Endothelial cell of umbilical vein (primary cell): ENCODE measurements around the gene EIF4E. TPM values are rescaled to one million over a fixed set of nuclear protein-coding genes. Genes with fewer than 3 reads are reported as not detected.

Experiments used
- BruUV-seq: library from RNA; stranded (reverse); fragments of 400-500 nt; replicated peaks from 2 replicates; lab custom pipeline; 2021; lab: Mats Ljungman, UMichigan
- CTCF ChIA-PET: fragments of 300-600, 350-600 bp; sonication (Branson Sonifier 250); formaldehyde crosslinking; loops from one replicate; lab custom pipeline; 2021; ENCODE audit warnings: antibody characterized with exemption, inconsistent platforms; lab: Charles Lee
- POLR2A ChIA-PET: fragments of 300-600, 350-600 bp; sonication (Branson Sonifier 250); formaldehyde crosslinking; loops from one replicate; lab custom pipeline; 2021; ENCODE audit warnings: antibody characterized with exemption, inconsistent platforms; lab: Charles Lee
- DNase-seq: peaks from one replicate; pipeline ENCODE4 v3.0.0-alpha.2; 2011; ENCODE audit warnings: low read depth, low spot score
- FAIRE-seq: peaks from 2 replicates; lab custom pipeline; 2011; peaks lifted over from hg19 to GRCh38; lab: Jason Lieb, UNC
- H2AFZ ChIP-seq: 2 replicates; pipeline ENCODE4 v1.6.0; 2012; ENCODE audit warnings: low read depth, low read length, control low read depth, inconsistent platforms
- H3K27ac ChIP-seq: 2 replicates; pipeline ENCODE4 v1.5.1; 2011; ENCODE audit warnings: low read depth, mild to moderate bottlenecking, control low read depth, low read length, moderate library complexity; ENCODE audit not compliant: insufficient read depth
- H3K27me3 ChIP-seq, 2 experiments: 2 replicates each; pipeline versions ENCODE4 v1.6.0 to v1.6.1; 2011; ENCODE audit warnings: low read length in 2 of 2, mixed read lengths in 1 of 2; ENCODE audit not compliant: control insufficient read depth in 2 of 2, insufficient read depth in 2 of 2
- H3K36me3 ChIP-seq, 2 experiments: 2 replicates in 1 of 2; 3 replicates in 1 of 2; pipeline ENCODE4 v1.5.1; 2011; ENCODE audit warnings: low read length in 2 of 2, mild to moderate bottlenecking in 1 of 2, moderate library complexity in 1 of 2; ENCODE audit not compliant: control insufficient read depth in 2 of 2, insufficient read depth in 2 of 2; ENCODE audit errors: extremely low read depth in 1 of 2
- H3K4me1 ChIP-seq: 3 replicates; pipeline ENCODE4 v1.5.1; 2011; ENCODE audit warnings: mild to moderate bottlenecking, low read length; ENCODE audit not compliant: control insufficient read depth, insufficient read depth; ENCODE audit errors: extremely low read depth
- H3K4me2 ChIP-seq: 2 replicates; pipeline ENCODE4 v1.6.1; 2011; ENCODE audit warnings: low read length, control low read depth, mixed read lengths; ENCODE audit not compliant: insufficient read depth
- H3K4me3 ChIP-seq, 3 experiments: fragments of 200-600 bp in 1 of 3; sonication (generic), shearing (Covaris generic) in 1 of 3; replicated peaks in 1 of 3; 2 replicates each; pipeline ENCODE4 v1.5.1; 2011 to 2016; ENCODE audit warnings: control low read depth in 3 of 3, low read length in 3 of 3, mild to moderate bottlenecking in 2 of 3, inconsistent platforms in 1 of 3, low read depth in 1 of 3, moderate library complexity in 1 of 3; ENCODE audit not compliant: insufficient read depth in 1 of 3
- H3K79me2 ChIP-seq: 2 replicates; pipeline ENCODE4 v1.6.0; 2012; ENCODE audit warnings: low read length, inconsistent platforms; ENCODE audit not compliant: control insufficient read depth, insufficient read depth
- H3K9ac ChIP-seq: replicated peaks from 2 replicates; pipeline ENCODE3; 2011; ENCODE audit warnings: low read length, control low read depth; ENCODE audit not compliant: insufficient read depth; ENCODE audit errors: extremely low read depth
- H3K9me1 ChIP-seq: replicated peaks from 3 replicates; pipeline ENCODE4 v1.6.0; 2011; ENCODE audit warnings: mild to moderate bottlenecking, low read length; ENCODE audit not compliant: control insufficient read depth, insufficient read depth; ENCODE audit errors: extremely low read depth
- H3K9me3 ChIP-seq: replicated peaks from 2 replicates; pipeline ENCODE4 v1.5.1; 2012; ENCODE audit warnings: low read length, inconsistent platforms; ENCODE audit not compliant: control insufficient read depth, insufficient read depth
- H4K20me1 ChIP-seq: replicated peaks from 2 replicates; pipeline ENCODE3; 2011; ENCODE audit warnings: mild to moderate bottlenecking, low read length; ENCODE audit not compliant: control insufficient read depth, insufficient read depth; ENCODE audit errors: extremely low read depth
- EZH2 ChIP-seq: IDR thresholded peaks from 2 replicates; pipeline ENCODE4 v1.6.1; 2012; ENCODE audit warnings: borderline replicate concordance, low read depth, mild to moderate bottlenecking, moderate library complexity, low read length, inconsistent platforms; ENCODE audit not compliant: severe bottlenecking
- FOS ChIP-seq: IDR thresholded peaks from 2 replicates; pipeline ENCODE4 v1.6.1; 2011; ENCODE audit warnings: mild to moderate bottlenecking, low read length, moderate library complexity, borderline replicate concordance; ENCODE audit not compliant: insufficient read depth
- GATA2 ChIP-seq: IDR thresholded peaks from 2 replicates; pipeline ENCODE4 v1.7.0; 2011; ENCODE audit warnings: low read depth, mild to moderate bottlenecking, moderate library complexity, mixed read lengths, low read length; ENCODE audit not compliant: insufficient read length, insufficient read depth
- JUN ChIP-seq: IDR thresholded peaks from 2 replicates; pipeline ENCODE4 v1.6.1; 2011; ENCODE audit warnings: borderline replicate concordance, low read depth; ENCODE audit not compliant: insufficient read length, insufficient read depth
- MYC ChIP-seq: IDR thresholded peaks from one replicate; pipeline ENCODE4 v1.6.1; 2011; ENCODE audit warnings: mild to moderate bottlenecking, low read depth, low read length
- POLR2A ChIP-seq: IDR thresholded peaks from 2 replicates; pipeline ENCODE4 v1.6.1; 2012; ENCODE audit warnings: low read depth, mild to moderate bottlenecking, control low read depth, low read length
- POLR2AphosphoS5 ChIP-seq: IDR thresholded peaks from 2 replicates; pipeline ENCODE4 v1.6.1; 2012; ENCODE audit warnings: low read depth, mild to moderate bottlenecking, control low read depth, low read length, moderate library complexity; ENCODE audit not compliant: insufficient read depth
- dilution Hi-C: fragments of 300-500 bp; cut with MboI; formaldehyde crosslinking; loops from one replicate; pipeline ENCODE4 v1.15.0; 2019; ENCODE audit warnings: low sequenced_read_pairs; ENCODE audit not compliant: extremely low pct_ligation_motif_present
- intact Hi-C: fragments of 100-400 bp; cut with micrococcal nuclease; formaldehyde crosslinking; loops from one replicate; pipeline ENCODE4 v1.10.0; 2022
- polyA plus RNA-seq, 4 experiments: library from polyadenylated mRNA; depleted of rRNA in 3 of 4; stranded (reverse) in 3 of 4; unstranded in 1 of 4; fragments of >200 nt; gene quantifications; 2 replicates each; pipeline versions ENCODE4 v1.2.1 to v1.2.3, GENCODE V29; 2011 to 2012; ENCODE audit warnings: missing spikeins in 1 of 4
- total RNA-seq: library from RNA; stranded (reverse); gene quantifications from 2 replicates; pipeline ENCODE4 v1.2.3, GENCODE V29; 2021
- TF ChIP-seq, protein P1 (sequence below): IDR thresholded peaks from 2 replicates; pipeline ENCODE4 v1.6.1; 2011; ENCODE audit not compliant: insufficient read depth, insufficient read length
- TF ChIP-seq, protein P2 (sequence below), 2 donors: IDR thresholded peaks; 1 replicate in 1 of 2; 2 replicates in 1 of 2; pipeline ENCODE4 v1.5.1; 2011; ENCODE audit warnings: low read length in 2 of 2, mild to moderate bottlenecking in 2 of 2, moderate library complexity in 2 of 2, control low read depth in 1 of 2, inconsistent platforms in 1 of 2, low read depth in 1 of 2; ENCODE audit not compliant: insufficient read depth in 1 of 2; ENCODE audit errors: extremely low read depth in 1 of 2

EIF4E gene
- total and polyA plus RNA-seq, 2 donors (not counting 3 experiments of a cell fraction or from before 2014, with no cell fraction given), result 40.3 to 107 TPM

DNA sequence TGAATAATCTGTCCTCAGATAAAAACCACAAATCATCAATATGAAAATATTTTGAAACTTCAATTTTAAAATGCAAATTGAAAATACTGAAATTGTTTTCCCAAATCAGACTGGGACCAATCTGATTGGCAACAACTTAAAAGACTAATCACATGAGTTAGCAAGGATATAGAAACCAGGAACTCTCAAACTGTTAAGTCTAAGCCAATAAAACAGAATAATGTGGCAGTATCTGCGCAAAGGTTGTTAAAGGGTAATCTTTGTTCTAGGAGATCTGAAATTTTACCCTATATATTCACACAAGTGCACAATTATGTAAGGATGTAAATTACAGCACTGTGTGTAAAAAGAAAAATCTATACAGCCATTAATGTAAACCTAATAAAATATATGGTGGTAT is 29.7 kb downstream of the EIF4E start:
- Histone ChIP-seq H3K9me1 (no peaks in the 10 kb centered on the region), H3K4me3 (no peak overlapping the region), H4K20me1 (peaks cover 3% of the 10 kb centered on the region), H2AFZ (no peak overlapping the region), H3K9ac (no peak overlapping the region), H3K27me3 (no peaks in the 10 kb centered on the region), H3K79me2 (peaks cover 80% of the 10 kb centered on the region), H3K4me1 (no peaks in the 10 kb centered on the region), H3K36me3 (peaks cover 6 to 9% of the 10 kb centered on the region in 2 experiments), H3K27ac (no peak overlapping the region), H3K9me3 (no peaks in the 10 kb centered on the region), H3K4me2 (no peak overlapping the region)
- DNase-seq (no peak), FAIRE-seq (no peak)
- TF ChIP-seq EZH2 (no peak), JUN (no peak), GATA2 (no peak), POLR2A (no peak)
- CTCF ChIA-PET, result interaction anchor here (1.5 kb wide), 1 partner anchor 432 kb away, joined by 4 read pairs; no protein-coding TSS in a partner anchor
- BruUV-seq, result no TSS peak
- POLR2A ChIA-PET, result no interaction called here
- intact Hi-C loops (no loop called here), dilution Hi-C loops (no loop called here)

DNA sequence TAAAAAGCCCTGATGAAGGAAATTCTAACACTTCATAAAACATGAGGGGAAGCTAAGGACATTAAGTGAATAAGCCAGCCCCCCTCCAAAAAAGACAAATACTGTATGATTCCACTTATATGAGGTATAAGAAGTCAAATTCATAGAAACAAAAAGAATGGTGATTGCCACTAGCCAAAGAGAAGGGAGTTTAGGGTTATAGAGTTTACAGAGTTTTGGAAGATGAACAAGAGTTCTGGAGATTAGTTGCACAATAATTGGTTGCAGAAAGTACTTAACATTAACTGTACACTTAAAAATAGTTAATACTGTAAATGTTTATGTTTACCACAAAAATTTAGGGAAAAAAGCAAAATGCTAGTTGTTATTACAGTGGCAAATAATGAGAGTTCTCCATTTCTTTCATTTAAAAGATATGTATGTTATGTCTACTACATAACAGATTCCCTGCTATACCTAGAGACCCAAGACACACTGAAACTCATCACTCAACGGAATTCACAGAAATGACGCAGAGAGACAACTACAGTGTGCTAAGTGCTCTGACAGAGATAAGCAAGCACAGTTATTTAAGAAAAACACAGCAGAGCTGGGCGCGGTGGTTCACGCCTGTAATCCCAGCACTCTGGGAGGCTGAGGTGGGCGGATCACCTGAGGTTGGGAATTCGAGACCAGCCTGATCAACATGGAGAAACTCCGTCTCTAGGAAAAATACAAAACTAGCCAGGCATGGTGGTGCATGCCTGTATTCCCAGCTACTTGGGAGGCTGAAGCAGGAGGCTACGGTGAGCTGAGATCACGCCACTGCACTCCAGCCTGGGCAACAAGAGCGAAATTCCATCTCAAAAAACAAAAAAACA is 37.2 kb downstream of the EIF4E start:
- CTCF ChIA-PET, result interaction anchor here (0.8 to 1.5 kb wide), 4 partner anchors 10 to 424 kb away, joined by 3 to 5 read pairs (median 3); no protein-coding TSS in a partner anchor
- Histone ChIP-seq H3K36me3 (peaks cover 9 to 27% of the 10 kb centered on the region in 2 experiments), H3K9ac (no peak overlapping the region), H3K27me3 (no peaks in the 10 kb centered on the region), H3K9me1 (no peaks in the 10 kb centered on the region), H4K20me1 (peaks cover 14% of the 10 kb centered on the region), H3K4me2 (no peak overlapping the region), H2AFZ (no peak overlapping the region), H3K79me2 (peaks cover 54% of the 10 kb centered on the region), H3K4me3 (no peak overlapping the region), H3K9me3 (no peaks in the 10 kb centered on the region), H3K4me1 (no peaks in the 10 kb centered on the region), H3K27ac (no peak overlapping the region)
- POLR2A ChIA-PET, result interaction anchor here (0.6 kb wide), 2 partner anchors 29 to 37 kb away, joined by 3 to 4 read pairs; no protein-coding TSS in a partner anchor
- no peak for FAIRE-seq
- no TSS peak for BruUV-seq
- dilution Hi-C loops, result no loop called here
- intact Hi-C loops, result loop anchor here (2.0 kb wide), 1 partner anchor 37 kb away; the partner anchor contains the start of gene EIF4E
- TF ChIP-seq EZH2 (no peak), GATA2 (no peak), POLR2A (no peak), JUN (no peak), FOS (no peak), POLR2AphosphoS5 (no peak), MYC (no peak)
- TF ChIP-seq, protein P1, sequence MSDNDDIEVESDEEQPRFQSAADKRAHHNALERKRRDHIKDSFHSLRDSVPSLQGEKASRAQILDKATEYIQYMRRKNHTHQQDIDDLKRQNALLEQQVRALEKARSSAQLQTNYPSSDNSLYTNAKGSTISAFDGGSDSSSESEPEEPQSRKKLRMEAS, result no peak
- TF ChIP-seq, protein P2, sequence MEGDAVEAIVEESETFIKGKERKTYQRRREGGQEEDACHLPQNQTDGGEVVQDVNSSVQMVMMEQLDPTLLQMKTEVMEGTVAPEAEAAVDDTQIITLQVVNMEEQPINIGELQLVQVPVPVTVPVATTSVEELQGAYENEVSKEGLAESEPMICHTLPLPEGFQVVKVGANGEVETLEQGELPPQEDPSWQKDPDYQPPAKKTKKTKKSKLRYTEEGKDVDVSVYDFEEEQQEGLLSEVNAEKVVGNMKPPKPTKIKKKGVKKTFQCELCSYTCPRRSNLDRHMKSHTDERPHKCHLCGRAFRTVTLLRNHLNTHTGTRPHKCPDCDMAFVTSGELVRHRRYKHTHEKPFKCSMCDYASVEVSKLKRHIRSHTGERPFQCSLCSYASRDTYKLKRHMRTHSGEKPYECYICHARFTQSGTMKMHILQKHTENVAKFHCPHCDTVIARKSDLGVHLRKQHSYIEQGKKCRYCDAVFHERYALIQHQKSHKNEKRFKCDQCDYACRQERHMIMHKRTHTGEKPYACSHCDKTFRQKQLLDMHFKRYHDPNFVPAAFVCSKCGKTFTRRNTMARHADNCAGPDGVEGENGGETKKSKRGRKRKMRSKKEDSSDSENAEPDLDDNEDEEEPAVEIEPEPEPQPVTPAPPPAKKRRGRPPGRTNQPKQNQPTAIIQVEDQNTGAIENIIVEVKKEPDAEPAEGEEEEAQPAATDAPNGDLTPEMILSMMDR (IDR thresholded peaks at IDR 0.05; ENCODE audit: extremely low read depth in 1 of 2, insufficient read depth in 1 of 2, low read depth in 1 of 2, low read length in 2 of 2), result no peak
- no peak for DNase-seq
